ENCODE data around the gene CST6. TPM values are rescaled to one million over a fixed set of nuclear protein-coding genes. Genes with fewer than 3 reads are reported as not detected.

CST6 gene
- total RNA-seq, 1 donor from 2014 or later, result not detected

DNA sequence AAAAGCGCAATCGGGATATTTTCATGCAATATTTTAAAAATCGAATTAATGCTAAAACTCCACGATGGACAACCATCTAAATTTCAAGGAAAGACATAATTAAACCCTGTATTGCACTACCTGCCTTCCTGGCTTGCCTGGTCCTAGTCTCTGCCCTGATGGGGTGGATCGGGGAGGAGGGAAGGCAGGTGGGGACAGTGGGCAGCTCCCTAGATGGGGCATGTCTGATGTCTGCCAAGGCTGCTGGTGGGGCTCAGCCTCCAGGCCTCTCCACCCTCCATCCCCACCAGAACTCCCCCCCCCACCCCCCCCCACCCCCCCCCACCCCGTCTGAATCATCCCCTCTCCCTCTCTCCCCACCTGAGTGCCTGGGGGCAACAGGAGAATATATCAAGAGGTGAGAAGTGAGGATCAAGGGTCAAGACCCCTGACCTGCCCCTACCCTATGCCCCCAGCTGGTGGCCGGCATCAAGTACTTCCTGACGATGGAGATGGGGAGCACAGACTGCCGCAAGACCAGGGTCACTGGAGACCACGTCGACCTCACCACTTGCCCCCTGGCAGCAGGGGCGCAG lies 650 bp downstream of the CST6 start:
- DNase-seq (ENCODE audit: low read depth) (no peak), FAIRE-seq (no peak)
- no peak overlapping the region for H3K27ac Mint-ChIP-seq (ENCODE audit: unreplicated experiment)
- Histone ChIP-seq H4K20me1 (ENCODE audit: insufficient read depth, low read length) (no peaks in the 10 kb centered on the region), H3K9me3 (ENCODE audit: insufficient read depth, low read depth, low read length) (no peaks in the 10 kb centered on the region), H3K4me3 (ENCODE audit: insufficient read depth, low read depth, low read length) (no peak overlapping the region), H3K9ac (ENCODE audit: low read length) (no peak overlapping the region), H2AFZ (ENCODE audit: low read depth, low read length) (no peak overlapping the region), H3K79me2 (ENCODE audit: insufficient read depth, low read length) (no peaks in the 10 kb centered on the region), H3K4me1 (ENCODE audit: insufficient read depth, low read length) (peaks cover 21% of the 10 kb centered on the region), H3K4me2 (ENCODE audit: low read length) (no peak overlapping the region), H3K27me3 (ENCODE audit: insufficient read depth, low read length) (peaks cover 3% of the 10 kb centered on the region), H3K27ac (ENCODE audit: low read depth, low read length) (no peak overlapping the region), H3K36me3 (ENCODE audit: insufficient read depth, low read length) (no peaks in the 10 kb centered on the region)
- TF ChIP-seq, protein P1, sequence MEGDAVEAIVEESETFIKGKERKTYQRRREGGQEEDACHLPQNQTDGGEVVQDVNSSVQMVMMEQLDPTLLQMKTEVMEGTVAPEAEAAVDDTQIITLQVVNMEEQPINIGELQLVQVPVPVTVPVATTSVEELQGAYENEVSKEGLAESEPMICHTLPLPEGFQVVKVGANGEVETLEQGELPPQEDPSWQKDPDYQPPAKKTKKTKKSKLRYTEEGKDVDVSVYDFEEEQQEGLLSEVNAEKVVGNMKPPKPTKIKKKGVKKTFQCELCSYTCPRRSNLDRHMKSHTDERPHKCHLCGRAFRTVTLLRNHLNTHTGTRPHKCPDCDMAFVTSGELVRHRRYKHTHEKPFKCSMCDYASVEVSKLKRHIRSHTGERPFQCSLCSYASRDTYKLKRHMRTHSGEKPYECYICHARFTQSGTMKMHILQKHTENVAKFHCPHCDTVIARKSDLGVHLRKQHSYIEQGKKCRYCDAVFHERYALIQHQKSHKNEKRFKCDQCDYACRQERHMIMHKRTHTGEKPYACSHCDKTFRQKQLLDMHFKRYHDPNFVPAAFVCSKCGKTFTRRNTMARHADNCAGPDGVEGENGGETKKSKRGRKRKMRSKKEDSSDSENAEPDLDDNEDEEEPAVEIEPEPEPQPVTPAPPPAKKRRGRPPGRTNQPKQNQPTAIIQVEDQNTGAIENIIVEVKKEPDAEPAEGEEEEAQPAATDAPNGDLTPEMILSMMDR (IDR thresholded peaks at IDR 0.05; ENCODE audit: insufficient read depth, low read depth, low read length), result no peak
- no peak for TF ChIP-seq EZH2 (IDR thresholded peaks at IDR 0.05; ENCODE audit: insufficient read depth, low read length)
- H3K9me3 Mint-ChIP-seq (ENCODE audit: unreplicated experiment), result peaks cover 2% of the 10 kb centered on the region
- peaks cover 8% of the 10 kb centered on the region for H3K4me1 Mint-ChIP-seq (ENCODE audit: low read depth, unreplicated experiment)
- H3K27me3 Mint-ChIP-seq (ENCODE audit: low read depth, unreplicated experiment), result peaks cover 3% of the 10 kb centered on the region
- H3K36me3 Mint-ChIP-seq (ENCODE audit: low read depth, unreplicated experiment), result no peaks in the 10 kb centered on the region
- no peak overlapping the region for H3K4me3 Mint-ChIP-seq (ENCODE audit: unreplicated experiment)

DNA sequence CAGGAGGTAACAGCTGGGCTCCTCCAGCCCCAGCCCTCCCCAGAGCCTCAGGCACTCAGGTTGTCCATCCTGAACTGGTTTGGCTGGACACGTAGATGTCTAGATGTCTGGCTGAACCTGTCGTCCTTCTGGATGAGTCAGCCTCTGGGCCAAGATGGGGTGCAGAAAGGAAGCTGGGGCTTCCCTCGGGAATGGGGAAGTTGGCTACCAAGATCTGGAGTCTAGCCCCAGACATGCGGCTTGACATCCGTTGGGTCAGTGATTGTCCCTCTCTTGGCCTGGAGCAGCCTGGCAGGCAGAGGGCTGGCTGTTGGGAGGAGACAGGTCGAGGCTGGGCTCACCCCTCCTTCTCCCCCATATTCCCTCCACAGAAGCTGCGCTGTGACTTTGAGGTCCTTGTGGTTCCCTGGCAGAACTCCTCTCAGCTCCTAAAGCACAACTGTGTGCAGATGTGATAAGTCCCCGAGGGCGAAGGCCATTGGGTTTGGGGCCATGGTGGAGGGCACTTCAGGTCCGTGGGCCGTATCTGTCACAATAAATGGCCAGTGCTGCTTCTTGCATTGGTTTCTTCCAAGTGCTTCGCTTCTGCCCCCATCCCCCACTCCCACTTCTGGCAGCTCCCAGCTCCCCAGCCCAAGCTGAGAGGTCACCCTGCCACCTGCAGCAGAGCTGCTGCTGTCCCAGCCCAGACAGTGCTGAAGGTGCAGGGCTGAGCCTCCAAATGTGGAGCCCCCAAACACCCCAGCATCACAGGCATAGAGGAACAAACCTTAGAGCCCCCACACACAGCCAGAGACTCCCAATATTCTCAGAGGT lies 1.3 kb downstream of the CST6 start:
- Histone ChIP-seq H3K4me3 (ENCODE audit: insufficient read depth, low read depth, low read length) (no peak overlapping the region), H3K4me2 (ENCODE audit: low read length) (no peak overlapping the region), H3K9ac (ENCODE audit: low read length) (no peak overlapping the region), H3K79me2 (ENCODE audit: insufficient read depth, low read length) (no peaks in the 10 kb centered on the region), H3K4me1 (ENCODE audit: insufficient read depth, low read length) (peaks cover 21% of the 10 kb centered on the region), H2AFZ (ENCODE audit: low read depth, low read length) (no peak overlapping the region), H3K9me3 (ENCODE audit: insufficient read depth, low read depth, low read length) (no peaks in the 10 kb centered on the region), H3K27me3 (ENCODE audit: insufficient read depth, low read length) (peaks cover 3% of the 10 kb centered on the region), H4K20me1 (ENCODE audit: insufficient read depth, low read length) (no peaks in the 10 kb centered on the region), H3K36me3 (ENCODE audit: insufficient read depth, low read length) (no peaks in the 10 kb centered on the region), H3K27ac (ENCODE audit: low read depth, low read length) (no peak overlapping the region)
- H3K9me3 Mint-ChIP-seq (ENCODE audit: unreplicated experiment), result peaks cover 2% of the 10 kb centered on the region
- FAIRE-seq (no peak), DNase-seq (ENCODE audit: low read depth) (no peak)
- H3K4me1 Mint-ChIP-seq (ENCODE audit: low read depth, unreplicated experiment), result peaks cover 8% of the 10 kb centered on the region
- TF ChIP-seq, protein P1 (IDR thresholded peaks at IDR 0.05; ENCODE audit: insufficient read depth, low read depth, low read length), result no peak
- TF ChIP-seq EZH2 (IDR thresholded peaks at IDR 0.05; ENCODE audit: insufficient read depth, low read length), result no peak
- H3K27me3 Mint-ChIP-seq (ENCODE audit: low read depth, unreplicated experiment), result peaks cover 3% of the 10 kb centered on the region
- no peak overlapping the region for H3K27ac Mint-ChIP-seq (ENCODE audit: unreplicated experiment)
- H3K36me3 Mint-ChIP-seq (ENCODE audit: low read depth, unreplicated experiment), result no peaks in the 10 kb centered on the region
- H3K4me3 Mint-ChIP-seq (ENCODE audit: unreplicated experiment), result no peak overlapping the region

DNA sequence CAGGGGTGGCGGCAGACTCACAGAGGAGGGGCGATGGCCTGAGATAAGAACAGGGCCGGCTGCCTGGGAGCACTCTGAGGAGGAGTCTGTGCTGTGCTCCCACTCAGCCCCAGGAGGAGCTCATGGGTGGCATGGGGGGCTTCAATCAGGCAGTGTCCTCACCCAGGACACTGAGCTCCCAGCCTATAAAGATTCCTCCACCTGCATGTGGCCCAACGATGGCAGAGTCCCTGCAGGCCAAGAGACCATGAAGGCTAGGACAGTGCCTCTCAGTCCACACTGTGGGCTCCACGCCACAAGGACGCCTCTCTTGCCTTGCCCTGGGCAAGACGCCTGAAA lies 1.9 kb downstream of the CST6 start:
- Histone ChIP-seq H3K4me1 (ENCODE audit: insufficient read depth, low read length) (peaks cover 21% of the 10 kb centered on the region), H3K27me3 (ENCODE audit: insufficient read depth, low read length) (peaks cover 3% of the 10 kb centered on the region), H3K9me3 (ENCODE audit: insufficient read depth, low read depth, low read length) (no peaks in the 10 kb centered on the region), H3K4me2 (ENCODE audit: low read length) (no peak overlapping the region), H4K20me1 (ENCODE audit: insufficient read depth, low read length) (no peaks in the 10 kb centered on the region), H3K27ac (ENCODE audit: low read depth, low read length) (no peak overlapping the region), H2AFZ (ENCODE audit: low read depth, low read length) (no peak overlapping the region), H3K79me2 (ENCODE audit: insufficient read depth, low read length) (no peaks in the 10 kb centered on the region), H3K4me3 (ENCODE audit: insufficient read depth, low read depth, low read length) (no peak overlapping the region), H3K36me3 (ENCODE audit: insufficient read depth, low read length) (no peaks in the 10 kb centered on the region), H3K9ac (ENCODE audit: low read length) (no peak overlapping the region)
- Mint-ChIP-seq H3K27ac (ENCODE audit: unreplicated experiment) (no peak overlapping the region), H3K9me3 (ENCODE audit: unreplicated experiment) (peaks cover 2% of the 10 kb centered on the region), H3K4me3 (ENCODE audit: unreplicated experiment) (no peak overlapping the region), H3K27me3 (ENCODE audit: low read depth, unreplicated experiment) (peaks cover 3% of the 10 kb centered on the region), H3K36me3 (ENCODE audit: low read depth, unreplicated experiment) (no peaks in the 10 kb centered on the region), H3K4me1 (ENCODE audit: low read depth, unreplicated experiment) (peaks cover 8% of the 10 kb centered on the region)
- DNase-seq (ENCODE audit: low read depth) (no peak), FAIRE-seq (no peak)
- TF ChIP-seq, protein P1 (IDR thresholded peaks at IDR 0.05; ENCODE audit: insufficient read depth, low read depth, low read length), result no peak
